Effector memory CD4-positive, alpha-beta T cell (primary cell): Measurements from ENCODE around the gene EBF4.
A peak's percentile ranks its signal among the peaks of the same experiment; 100 is the strongest.

ENCODE experiments used
- DNase-seq, 3 donors: peaks; one replicate each; pipeline ENCODE4 v3.0.0-alpha.2; 2020
- H3K27ac ChIP-seq: 2 replicates; pipeline ENCODE4 v1.7.0; 2013; ENCODE audit warnings: mild to moderate bottlenecking, low read length, moderate library complexity; ENCODE audit not compliant: insufficient read depth, poor library complexity, severe bottlenecking
- H3K27me3 ChIP-seq: replicated peaks from 2 replicates; pipeline ENCODE4 v1.7.0; 2013; ENCODE audit warnings: mild to moderate bottlenecking, low read length; ENCODE audit not compliant: insufficient read depth, control insufficient read depth, poor library complexity, severe bottlenecking
- H3K36me3 ChIP-seq: 2 replicates; pipeline ENCODE4 v1.7.0; 2013; ENCODE audit warnings: mild to moderate bottlenecking, low read length, moderate library complexity; ENCODE audit not compliant: control insufficient read depth, insufficient read depth
- H3K4me1 ChIP-seq: 2 replicates; pipeline ENCODE4 v1.7.0; 2013; ENCODE audit warnings: low read length, mild to moderate bottlenecking; ENCODE audit not compliant: control insufficient read depth, insufficient read depth, poor library complexity, severe bottlenecking
- H3K4me3 ChIP-seq: 2 replicates; pipeline ENCODE4 v1.7.0; 2013; ENCODE audit warnings: low read length, low read depth, mild to moderate bottlenecking; ENCODE audit not compliant: insufficient read depth, poor library complexity, severe bottlenecking
- H3K9me3 ChIP-seq: 2 replicates; pipeline ENCODE4 v1.7.0; 2013; ENCODE audit warnings: mild to moderate bottlenecking, low read length, moderate library complexity; ENCODE audit not compliant: control insufficient read depth

Gene EBF4

DNA sequence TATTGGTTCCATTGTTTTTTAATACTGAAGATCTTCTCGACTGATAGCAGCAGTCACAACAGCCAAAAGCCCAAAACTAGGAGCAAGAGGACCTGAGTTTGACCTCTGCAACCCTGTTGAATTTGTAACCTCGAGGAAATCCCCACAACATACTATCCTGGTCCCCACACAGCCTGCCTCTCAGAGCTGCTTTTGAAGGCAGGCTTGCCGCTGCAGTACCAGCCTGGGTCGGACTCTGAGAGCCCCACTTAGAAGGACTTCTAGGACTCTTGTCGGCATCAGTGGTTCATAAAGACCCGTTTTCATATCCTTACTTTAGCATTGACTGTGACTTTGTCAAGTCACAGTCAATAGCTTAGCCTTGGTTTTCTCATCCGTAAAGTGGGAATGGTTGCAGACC is 49.3 kb downstream of the EBF4 start:
- no peak overlapping the region for H3K4me3 ChIP-seq
- no peaks in the 10 kb centered on the region for H3K9me3 ChIP-seq
- DNase-seq, result no peak
- H3K4me1 ChIP-seq, result peaks cover 29% of the 10 kb centered on the region
- H3K27me3 ChIP-seq, result no peaks in the 10 kb centered on the region
- H3K36me3 ChIP-seq, result no peaks in the 10 kb centered on the region
- H3K27ac ChIP-seq, result peak overlapping the region; percentile 23

DNA sequence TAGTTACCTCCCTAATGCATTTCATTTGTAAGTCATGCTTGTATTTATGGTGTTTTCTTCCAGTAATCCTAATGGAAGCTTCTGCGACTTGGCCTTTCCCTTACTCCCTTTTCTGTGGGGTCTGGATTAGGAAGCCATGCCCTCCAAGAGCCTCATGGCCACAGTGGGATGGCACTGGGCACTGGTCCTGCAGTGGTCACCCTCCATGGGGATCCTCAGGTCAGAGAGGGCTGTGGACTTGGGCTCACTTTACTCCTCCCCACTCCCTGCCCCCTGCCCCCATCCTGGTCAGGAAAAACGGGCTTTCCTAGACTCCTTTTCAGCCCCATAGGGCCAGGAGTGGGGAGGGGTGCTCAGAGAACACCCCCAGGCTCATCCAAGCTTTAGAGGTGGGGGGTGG is 49.9 kb downstream of the EBF4 start:
- Histone ChIP-seq H3K4me1 (peaks cover 29% of the 10 kb centered on the region), H3K27me3 (no peaks in the 10 kb centered on the region), H3K27ac (peak overlapping the region; percentile 23), H3K36me3 (no peaks in the 10 kb centered on the region), H3K4me3 (no peak overlapping the region), H3K9me3 (no peaks in the 10 kb centered on the region)
- no peak for DNase-seq

DNA sequence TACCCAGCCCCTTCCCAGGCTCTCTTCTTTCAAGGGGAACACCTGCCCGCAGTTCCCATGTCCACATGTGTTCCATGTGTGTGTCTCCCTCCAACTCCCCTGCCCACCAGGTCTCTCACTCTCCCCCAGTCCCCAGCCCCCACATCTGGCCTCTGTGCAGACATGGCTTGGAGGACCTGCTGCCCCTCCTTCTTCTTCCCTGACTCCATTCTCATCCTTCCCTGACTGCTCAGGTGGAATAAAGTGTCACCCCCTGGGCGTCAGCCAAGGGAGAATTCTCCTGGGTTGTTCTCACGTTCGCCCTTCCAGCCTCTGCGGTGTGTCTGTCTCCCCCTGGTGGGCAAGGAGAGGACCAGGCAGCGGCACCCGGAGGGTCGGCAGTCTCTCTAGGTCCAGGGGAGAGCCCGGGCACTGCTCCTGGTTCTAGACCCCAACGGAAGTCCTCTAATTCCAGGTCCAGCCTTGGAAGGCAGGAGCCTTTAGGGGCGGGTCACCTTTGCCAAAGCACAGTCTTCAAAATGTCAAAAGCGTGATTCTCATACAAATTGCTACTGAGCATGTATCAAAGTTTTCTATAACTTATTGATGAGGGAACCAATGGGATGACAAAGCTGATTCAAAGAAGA is 50.5 kb downstream of the EBF4 start:
- no peaks in the 10 kb centered on the region for H3K9me3 ChIP-seq
- H3K27me3 ChIP-seq, result no peaks in the 10 kb centered on the region
- peaks cover 29% of the 10 kb centered on the region for H3K4me1 ChIP-seq
- no peak overlapping the region for H3K4me3 ChIP-seq
- peak overlapping the region; percentile 23 for H3K27ac ChIP-seq
- H3K36me3 ChIP-seq, result no peaks in the 10 kb centered on the region
- DNase-seq, result peak; percentile 46 to 61 (median 47)

DNA sequence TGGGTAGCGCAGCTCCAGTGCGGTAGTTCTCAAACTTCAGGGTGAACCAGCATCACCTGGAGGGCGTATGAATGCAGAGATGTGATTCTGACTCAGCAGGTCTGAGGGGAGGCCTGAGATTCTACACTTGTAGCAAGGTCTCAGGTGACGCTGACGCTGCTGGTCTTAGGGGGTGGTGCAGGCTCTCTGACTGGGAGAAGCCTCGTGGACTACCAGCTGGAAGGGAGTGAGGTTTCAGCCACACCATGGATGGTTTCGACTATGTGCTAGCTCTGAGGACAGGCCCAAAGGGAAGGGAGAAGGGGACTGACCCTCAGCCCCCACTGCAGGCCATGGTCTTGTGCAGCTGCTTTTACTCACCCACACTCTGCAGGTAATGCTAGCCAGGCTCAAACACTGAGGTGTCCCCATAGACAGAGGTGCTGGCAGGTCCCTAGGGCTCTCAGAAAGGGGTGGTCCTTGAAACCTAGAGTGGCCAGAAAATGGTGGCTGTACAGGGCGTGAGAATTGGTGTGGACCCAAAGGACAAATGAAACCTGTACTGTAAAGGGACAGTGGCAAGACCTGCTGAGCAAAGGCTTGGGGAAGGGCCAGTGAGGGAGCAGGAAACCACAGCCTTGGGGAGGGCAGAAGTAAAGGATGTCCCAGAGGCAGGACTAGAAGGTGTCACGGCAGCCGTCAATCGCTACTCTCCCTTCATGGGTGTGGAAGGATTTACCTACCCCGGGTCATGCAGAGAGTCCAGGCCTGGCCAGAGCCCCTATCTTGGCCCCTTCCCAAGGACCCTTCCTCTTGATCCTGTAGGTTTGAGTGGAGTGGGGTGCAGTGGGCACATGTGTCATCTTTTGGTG is 52.7 kb downstream of the EBF4 start:
- no peak for DNase-seq
- no peak overlapping the region for H3K4me3 ChIP-seq
- peaks cover 31% of the 10 kb centered on the region for H3K4me1 ChIP-seq
- H3K27ac ChIP-seq, result no peak overlapping the region
- no peaks in the 10 kb centered on the region for H3K36me3 ChIP-seq
- H3K27me3 ChIP-seq, result no peaks in the 10 kb centered on the region
- no peaks in the 10 kb centered on the region for H3K9me3 ChIP-seq

DNA sequence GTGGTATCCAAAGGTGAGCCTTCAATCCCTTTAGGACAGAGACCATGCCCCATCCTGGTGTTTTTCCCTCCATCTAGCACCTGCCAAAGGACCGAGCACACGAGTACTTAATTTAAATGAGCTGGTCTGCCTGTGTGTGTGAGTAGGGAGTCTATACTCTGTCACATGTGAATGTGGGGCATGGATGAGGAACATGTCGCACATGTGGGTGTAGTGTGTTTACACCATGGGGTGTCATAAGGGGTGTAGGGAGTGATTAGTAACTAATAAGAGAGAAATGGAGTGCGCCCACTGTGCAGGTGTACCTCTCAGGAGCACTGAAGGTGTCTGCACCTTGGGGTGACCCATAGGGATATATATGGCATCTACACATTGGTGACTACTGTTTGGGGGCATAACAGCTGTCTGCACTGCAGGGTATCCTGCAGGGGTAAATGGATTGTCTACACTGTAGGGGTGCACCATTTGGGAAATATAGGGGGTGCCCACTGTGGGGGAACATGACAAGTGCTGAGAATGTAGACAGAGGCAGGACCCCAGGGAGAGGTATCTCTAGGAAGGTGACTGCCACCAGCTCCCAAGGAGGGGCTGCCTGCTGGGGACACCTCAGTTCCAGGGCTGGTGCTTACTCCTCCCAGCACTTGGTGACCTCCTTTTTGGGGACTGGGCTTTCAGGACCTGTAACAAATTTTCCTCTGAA is 53.5 kb downstream of the EBF4 start:
- no peaks in the 10 kb centered on the region for H3K9me3 ChIP-seq
- no peak overlapping the region for H3K27ac ChIP-seq
- H3K4me3 ChIP-seq, result no peak overlapping the region
- H3K27me3 ChIP-seq, result no peaks in the 10 kb centered on the region
- H3K4me1 ChIP-seq, result peaks cover 31% of the 10 kb centered on the region
- DNase-seq, result no peak
- no peaks in the 10 kb centered on the region for H3K36me3 ChIP-seq

DNA sequence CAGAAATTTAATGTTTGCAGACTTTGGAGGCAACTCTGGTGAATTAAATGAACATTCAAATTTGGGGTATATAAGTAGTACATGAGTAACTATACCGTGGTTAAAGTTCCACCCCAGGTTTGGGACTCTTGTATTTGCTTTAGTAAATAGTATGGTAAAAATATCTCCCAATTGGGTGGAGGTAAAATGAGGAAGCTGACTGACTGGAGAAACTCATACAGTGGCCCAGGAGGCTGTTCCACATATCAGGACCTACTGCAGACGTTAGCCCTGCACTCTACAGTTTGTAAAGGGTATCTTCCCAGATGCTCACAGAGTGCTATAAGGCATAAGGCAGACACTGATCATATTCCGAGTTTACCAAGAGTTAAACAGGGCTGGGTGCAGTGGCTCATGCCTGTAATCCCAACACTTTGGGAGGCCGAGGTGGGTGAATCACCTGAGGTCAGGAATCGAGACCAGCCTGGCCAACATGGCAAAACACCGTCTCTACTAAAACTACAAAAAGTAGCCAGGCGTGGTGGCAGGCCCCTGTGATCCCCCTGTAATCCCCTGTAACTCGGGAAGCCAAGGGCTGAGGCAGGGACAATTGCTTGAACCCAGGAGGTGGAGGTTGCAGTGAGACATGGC is 54.2 kb downstream of the EBF4 start:
- no peak for DNase-seq
- no peaks in the 10 kb centered on the region for H3K36me3 ChIP-seq
- no peaks in the 10 kb centered on the region for H3K9me3 ChIP-seq
- H3K4me3 ChIP-seq, result no peak overlapping the region
- no peaks in the 10 kb centered on the region for H3K27me3 ChIP-seq
- H3K27ac ChIP-seq, result no peak overlapping the region
- H3K4me1 ChIP-seq, result peaks cover 34% of the 10 kb centered on the region

DNA sequence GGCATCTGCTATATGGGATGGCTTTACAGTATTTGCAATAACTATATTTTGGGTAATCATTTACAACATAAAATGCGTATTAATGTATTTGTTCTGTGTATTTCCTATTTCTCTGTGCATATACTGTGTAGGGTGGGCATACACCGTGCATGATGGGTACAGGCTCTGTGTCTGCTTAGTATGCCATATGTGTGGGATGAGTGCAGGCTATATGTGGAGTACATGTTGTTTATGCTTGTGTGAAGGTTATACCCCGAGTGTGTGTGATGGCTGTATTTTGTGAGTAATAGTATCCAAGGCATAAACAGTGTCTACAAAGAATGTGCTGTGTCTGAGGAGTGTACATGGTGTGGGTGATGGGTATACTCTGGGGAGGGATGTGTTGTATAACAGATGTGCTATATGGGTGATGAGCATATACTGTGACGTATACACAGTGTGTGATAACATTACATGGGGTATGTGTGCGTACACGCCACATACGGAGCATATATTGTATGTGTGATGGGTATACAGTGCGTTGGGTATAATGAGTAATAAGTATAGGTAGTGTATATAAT is 55.2 kb downstream of the EBF4 start:
- Histone ChIP-seq H3K27me3 (no peaks in the 10 kb centered on the region), H3K4me3 (no peak overlapping the region), H3K9me3 (no peaks in the 10 kb centered on the region), H3K36me3 (no peaks in the 10 kb centered on the region), H3K4me1 (peaks cover 30% of the 10 kb centered on the region), H3K27ac (no peak overlapping the region)
- no peak for DNase-seq

DNA sequence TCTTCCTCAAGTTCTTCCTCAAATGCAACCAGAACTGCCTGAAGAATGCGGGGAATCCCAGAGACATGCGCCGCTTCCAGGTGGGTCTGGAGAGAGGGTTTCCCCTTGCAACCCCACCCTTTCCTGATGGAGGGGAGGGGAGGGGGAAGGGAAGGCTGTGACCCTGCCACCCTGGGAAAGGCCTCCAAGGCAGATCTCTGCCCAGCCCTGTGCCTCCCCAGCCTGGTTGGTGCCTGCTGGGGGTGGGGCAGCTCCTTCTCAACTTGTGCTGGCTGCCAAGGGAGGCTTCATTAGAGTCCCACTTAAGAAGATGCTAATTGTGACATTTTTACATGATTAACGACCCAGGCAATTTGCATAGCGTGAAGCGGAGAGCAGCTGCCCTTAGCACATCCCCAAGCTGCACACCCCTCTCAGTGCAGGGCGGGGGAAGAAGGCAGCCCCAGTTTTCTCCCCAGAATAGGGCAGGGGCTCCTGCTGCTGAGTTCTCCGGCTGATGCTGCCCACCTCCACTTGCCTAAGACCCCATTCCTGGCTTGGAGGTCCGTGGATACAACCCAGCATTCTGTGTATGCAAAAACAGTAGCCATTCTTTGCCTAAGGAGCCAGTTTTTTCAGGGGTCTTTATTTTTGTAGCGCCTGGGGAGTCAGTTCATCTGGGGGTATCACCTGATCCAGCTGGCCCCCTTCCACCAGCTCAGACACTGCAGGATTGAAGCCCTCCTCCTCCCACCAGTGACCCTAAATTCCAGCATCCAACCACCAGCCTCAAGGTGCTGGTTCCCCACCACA is 56.2 kb downstream of the EBF4 start:
- Histone ChIP-seq H3K4me3 (no peak overlapping the region), H3K27me3 (no peaks in the 10 kb centered on the region), H3K27ac (no peak overlapping the region), H3K4me1 (peaks cover 33% of the 10 kb centered on the region), H3K9me3 (no peaks in the 10 kb centered on the region), H3K36me3 (no peaks in the 10 kb centered on the region)
- no peak for DNase-seq

DNA sequence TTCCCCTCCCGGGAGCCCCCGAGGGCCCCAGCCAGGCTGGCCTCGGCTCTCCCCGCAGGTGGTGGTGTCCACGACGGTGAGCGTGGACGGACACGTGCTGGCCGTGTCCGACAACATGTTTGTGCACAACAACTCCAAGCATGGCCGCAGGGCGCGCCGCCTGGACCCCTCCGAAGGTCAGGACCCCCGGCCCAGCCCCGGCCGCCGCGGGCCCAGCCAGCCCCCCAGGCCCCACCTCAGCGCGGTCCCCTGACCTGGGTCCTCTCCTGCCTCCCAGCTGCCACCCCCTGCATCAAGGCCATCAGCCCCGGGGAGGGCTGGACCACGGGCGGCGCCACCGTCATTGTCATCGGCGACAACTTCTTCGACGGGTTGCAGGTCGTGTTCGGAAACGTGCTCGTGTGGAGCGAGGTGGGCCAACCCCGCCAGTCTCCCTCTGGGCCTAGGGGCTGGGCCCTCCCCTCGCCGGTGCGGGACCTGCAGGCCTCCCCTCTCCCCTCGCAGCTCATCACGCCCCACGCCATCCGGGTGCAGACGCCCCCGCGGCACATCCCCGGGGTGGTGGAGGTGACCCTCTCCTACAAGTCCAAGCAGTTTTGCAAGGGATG is 56.9 kb downstream of the EBF4 start:
- H3K36me3 ChIP-seq, result no peaks in the 10 kb centered on the region
- DNase-seq, result no peak
- H3K27me3 ChIP-seq, result no peaks in the 10 kb centered on the region
- H3K4me1 ChIP-seq, result peaks cover 33% of the 10 kb centered on the region
- no peak overlapping the region for H3K27ac ChIP-seq
- no peak overlapping the region for H3K4me3 ChIP-seq
- H3K9me3 ChIP-seq, result no peaks in the 10 kb centered on the region
